SIG-M5 (cell line): ENCODE data around the gene OST4.
"Not testable (repeated sequence)": the region's sequence is repeated elsewhere in the genome, so short reads cannot be mapped to it uniquely, and the experiment has no call there.

Experiments used
- DNase-seq: peaks from one replicate; lab custom pipeline; 2025; lab: John Stamatoyannopoulos, UW

Gene OST4

DNA sequence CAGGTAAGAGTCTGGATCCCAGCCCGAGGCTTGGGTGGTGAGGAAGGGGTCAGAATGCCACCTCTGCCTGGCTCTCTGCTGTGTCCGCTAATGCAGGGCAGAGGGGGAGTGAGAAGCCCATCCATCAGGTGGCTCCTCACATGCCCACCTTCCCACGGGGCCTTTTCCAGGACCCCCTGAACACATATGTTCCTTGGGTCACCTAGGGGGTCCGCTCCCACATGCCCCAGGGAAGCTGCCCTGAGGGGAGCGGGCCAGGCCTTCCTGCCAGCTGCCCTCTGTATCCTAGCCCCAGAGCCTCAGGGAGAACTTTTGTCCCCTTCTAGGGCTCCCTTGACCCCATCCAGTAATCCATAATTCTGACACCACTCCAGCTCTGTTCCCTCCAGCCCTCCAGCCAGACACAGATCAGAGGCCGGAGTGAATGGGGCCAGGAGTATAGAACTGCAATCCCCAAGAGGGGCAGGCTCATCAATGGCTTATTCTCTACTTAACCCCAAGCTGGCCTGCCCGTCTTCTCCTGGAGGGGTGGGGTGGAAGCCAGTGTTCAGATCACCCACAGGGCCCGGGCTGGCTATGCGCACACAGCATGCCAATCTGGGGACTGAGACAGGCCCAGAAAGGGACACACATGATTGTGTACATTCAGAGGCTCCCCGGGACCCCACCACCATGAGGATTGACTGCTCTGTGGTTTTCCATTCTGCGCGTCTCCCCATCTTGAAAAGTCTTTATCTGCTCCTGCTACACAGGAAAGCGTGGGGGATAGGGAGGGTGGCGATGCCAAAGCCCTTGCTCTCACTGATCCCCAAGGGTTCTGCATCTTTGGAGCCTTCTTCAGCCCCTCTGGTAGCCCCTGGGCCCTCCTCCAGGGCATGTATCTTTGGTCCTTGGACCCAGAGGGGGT lies 8.0 kb upstream of the OST4 start:
- DNase-seq, result no peak

DNA sequence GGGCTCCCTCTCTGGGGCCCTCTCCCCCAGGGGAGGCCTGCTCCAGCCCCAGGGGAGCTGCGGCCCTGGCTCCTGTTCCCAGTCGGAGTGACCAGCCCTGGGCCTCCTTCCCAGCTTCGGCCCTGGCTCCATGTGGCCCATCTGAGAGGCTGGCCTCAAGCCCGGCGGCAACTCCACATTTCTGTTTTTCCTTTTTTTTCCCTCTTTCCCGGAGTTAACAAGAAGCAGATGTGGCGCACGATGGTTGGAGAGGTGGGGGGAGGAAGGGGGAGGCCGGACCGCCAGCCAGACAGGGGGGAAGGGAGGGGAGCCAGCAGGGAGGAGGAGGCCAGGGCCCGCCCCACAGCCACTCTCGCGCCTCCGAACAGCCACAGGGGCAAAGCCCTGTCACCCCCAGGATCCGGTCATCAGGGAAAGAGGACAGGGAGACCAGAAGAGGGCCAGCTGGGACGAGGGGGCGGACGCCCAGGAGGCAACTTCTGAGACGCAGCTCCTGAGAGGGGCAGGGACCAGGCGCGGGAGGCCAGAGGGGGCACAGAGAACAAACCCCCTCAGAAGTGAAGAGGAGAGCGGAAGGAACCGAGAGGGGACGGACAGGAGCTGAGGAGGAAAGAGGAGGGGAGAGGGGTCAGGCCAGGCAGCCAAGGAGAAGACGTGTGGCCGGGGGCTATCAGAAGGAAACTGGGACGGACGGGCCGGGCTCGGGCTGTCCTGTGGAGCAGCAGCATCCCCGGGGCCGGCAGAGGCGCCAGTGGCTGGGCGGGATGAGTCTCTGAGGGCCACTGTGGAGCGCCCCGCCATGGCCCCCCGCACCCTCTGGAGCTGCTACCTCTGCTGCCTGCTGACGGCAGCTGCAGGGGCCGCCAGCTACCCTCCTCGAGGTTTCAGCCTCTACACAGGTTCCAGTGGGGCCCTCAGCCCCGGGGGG lies 7.1 kb upstream of the OST4 start, which contains the start of gene EMILIN1:
Gene EMILIN1 (plus strand): TSS at position 349 of the 928 bp plus-strand sequence. CDS start 451 bp downstream, at position 800.
- no peak for DNase-seq

DNA sequence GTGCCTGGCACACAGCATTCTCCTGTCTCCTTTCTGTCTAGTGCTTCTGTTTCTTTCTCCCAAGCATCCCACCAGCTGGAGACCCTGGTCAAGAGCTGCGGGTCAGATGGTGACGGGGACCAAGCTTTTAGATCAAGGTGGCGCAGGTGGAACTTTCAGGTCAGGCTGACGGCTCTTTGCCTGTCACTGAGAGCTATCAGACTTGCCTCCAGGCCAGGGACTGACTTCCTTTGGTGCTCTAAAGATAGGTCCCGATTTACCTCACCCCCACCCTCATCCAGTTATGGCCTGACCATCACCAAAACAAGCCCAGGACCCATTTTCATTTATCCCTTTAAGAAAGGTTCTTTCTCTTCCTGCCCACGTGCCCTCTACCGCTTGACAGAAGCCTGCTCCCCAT lies 5.8 kb upstream of the OST4 start:
- DNase-seq, result no peak

DNA sequence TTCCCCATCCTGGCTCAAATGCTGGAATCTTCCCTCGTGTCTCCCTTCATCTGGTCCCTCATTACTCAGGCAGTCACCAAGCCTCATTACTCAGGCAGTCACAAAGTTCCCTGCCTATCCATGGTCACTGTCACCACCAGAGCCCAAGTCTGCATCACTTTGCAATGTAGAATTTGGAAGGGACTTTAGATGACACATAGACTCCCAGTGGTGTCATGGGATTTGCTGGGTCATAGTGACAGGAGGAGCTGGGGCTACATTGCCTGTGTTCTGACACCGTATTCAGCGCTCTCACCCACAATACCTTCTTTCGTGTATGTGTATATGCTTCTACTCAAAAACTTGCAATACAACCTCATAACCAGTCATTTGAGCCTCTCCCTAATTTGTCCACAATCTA lies 4.9 kb upstream of the OST4 start:
- DNase-seq, result no peak

DNA sequence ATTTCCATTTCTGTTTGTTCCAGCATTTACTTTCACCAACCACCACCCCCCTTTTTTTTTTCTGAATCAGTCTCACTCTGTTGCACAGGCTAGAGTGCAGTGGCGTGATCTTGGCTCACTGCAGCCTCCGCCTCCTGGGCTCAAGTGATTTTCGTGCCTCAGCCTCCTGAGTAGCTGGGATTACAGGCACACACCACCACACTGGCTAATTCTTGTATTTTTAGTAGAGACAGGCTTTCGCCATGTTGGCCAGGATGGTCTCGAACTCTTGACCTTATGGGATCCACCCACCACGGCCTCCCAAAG lies 4.1 kb upstream of the OST4 start:
- not testable (repeated sequence) for DNase-seq

DNA sequence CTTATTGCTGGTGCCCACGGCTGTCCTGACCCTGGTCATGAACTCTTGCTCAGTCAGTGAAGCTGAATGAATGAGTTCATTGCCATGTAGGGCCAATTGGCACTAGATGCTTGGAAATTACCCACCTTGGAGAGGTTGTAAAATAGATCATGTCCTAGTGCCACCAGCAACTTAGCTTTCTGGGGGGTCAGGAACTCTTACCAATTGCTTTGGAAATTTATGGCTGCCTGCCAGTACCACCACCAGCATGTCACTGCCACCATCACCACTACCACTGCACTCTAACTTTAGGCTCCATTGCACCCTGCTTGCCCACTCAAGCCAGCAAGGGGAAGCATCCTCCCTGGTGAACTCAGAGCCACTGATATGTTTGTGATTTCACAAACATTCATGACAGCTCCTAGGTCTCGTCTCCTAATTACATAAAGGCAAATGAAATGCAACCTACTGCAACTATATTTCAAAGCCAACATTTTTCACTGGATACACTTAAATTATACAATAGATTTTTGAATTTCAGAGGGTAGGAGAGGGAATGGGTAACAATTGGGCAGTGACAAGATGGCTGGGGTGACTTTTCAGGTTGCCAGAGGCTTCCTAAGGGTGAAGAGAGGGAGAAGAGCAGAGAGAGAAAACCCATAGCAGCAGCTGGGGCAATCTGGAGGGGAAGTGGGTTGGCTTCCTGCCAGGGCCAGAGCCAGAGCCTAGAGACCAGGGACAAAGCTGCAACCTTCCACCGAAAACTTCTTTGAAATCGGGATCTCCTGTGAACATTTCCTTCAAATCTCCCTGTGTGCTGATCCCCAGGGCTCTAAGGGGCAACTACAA lies 3.5 kb upstream of the OST4 start:
- DNase-seq, result no peak

DNA sequence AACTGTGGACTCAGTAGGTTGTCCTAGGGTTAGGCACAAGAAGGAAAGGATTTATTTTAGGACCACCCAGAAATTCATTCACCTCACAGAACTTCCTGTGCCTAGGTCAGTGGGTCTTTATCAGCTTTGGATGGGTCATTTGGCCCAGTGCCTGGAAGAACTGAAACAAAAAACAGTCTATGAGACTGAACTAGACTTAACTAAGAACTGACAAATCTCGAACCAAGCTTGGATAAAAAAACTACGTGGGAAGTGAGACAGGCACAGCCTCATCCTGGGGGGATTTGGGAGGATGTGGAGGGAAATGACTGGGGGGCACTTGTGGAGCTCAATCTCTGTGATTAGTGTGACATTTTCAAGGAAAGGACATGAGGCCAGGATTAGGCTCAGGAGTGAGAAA lies 2.3 kb upstream of the OST4 start:
- DNase-seq, result no peak

DNA sequence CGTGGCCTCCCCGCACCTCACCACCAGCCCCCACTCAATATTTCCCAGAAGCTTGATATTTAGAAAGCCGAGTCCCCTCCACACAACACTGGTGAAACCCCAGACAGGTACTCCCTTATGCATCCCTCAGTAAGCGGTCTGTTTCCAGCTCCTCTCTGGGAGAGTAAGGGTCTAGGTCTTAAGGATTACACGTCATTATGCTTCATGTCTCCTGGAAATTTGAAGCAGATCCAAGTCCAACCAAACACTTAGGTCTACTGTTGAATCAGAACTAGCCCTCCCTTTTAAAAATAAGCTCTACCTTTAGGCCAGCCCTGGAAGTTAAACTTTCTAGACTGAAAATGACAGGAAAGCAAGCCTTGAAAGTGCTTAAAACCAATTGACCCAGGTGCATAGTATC lies 1.5 kb upstream of the OST4 start:
- no peak for DNase-seq

DNA sequence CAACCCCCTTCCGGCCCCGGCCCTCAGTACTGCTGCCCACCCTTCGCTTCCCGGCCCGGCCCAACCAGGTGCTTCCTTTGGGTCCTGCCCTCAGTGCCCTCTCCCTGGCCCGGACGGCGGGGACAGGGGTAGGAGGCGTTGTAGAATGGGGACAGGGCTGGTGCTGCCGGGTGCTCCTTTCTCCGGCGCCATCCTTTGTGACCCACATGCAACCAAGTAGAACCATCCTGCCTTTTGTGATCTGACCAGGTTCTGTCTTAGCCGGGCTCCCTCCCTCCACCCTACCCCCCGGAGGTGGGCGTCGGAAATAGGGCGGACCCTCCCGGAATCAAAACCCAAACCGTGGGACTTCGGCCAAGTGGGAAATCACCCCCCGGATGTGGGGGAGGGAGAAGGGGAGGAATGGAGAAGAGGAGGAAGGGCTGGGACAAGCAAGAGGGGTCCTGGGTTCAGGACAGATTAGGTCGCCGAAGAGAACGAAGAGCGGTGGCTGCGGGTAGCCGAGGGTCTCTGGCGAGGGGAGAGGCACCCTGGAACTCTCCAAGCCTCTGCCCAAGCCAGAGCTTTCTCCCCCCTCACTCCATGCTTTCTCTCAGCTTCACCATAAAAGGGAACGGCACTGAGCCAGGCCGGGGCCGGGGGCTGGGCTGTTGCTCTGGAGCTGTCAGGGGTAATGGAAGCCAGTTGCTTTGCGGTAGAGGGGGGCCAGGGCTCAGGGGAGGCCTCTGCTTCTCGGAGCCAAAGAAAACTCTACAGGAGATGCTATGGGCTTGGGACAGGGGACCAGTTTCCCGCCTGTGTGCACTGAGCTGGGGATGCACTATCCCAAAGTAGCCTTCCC lies 756 bp upstream of the OST4 start:
- DNase-seq, result no peak

DNA sequence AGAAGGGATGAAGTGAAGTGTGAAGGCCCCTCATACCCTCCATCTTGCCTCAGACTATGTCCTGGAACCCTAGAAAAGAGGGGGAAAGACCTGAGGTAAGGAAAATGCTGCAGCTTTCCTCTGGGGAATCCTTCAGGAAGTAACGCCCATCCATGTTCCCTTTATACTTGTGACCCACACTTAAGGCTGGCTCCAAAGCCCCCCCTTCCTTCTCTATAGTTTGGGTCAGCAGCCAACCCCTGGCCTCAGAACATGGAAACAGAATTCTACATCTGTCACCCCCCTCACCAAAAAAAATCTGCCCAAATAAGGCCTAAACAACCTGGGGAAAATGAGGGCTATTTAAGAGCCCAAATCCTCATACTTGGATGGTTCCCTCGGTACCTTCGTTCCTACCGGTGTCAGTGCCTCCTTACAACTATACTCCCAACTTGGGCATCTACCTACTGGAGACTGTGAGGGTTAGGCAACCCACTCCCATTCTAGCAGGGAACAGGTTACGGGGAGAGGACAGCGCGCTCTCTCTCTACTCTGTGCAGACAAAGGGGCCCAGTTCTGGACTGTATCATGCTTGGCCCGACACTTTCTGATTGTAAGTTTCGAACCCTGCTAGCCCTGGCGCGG lies 689 bp downstream of the OST4 start:
- no peak for DNase-seq

DNA sequence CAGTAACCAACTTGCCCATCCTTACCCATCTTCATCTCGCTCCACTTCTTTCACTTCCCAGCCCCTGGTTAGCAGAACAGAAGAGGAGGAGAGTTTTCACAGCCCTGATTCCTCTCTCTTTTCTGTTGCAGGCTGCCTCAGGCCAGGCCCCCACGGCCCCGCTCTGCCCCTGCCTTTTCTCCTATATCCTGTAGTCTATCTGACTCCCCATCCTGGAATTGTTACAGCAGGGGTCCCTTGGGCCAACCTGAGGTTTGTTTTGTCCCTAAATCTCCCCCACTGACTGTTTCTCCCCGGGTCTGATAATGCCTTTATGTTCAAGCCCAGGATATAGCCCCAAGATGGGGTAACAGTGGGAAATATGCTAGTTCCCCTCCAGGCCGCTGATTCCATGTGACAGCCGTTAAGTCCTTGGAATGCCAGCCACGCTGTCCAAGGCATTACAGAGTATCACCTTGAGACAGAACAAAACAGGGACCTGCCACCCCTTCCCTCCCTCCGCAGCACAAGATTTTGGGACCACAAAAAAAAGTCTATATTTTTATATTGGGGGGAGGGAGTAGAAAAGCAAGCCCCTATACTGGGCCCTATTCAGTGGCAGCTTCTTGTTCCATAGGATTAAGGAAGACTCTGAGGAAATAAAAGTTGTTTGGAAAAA lies 1.4 kb downstream of the OST4 start:
- DNase-seq, result no peak

DNA sequence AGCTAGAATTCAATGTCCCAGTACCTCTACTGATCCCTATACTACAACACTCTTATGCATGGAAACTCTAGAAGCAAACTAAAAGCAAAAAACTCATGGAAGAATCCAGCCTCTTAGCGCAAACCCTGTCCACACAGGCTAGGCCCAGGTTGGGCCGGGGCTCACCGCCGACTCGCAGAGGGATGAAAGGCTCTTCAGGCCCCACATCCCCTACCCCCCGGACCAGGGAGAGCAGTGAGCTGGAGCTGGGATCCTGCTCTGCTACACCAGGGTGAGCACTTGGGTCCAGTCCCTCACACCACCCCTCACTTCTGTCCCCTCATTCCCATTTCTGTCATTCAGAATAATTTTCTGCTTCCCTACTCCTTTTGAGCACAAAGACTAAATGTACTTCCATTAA lies 2.0 kb downstream of the OST4 start:
- DNase-seq, result no peak

DNA sequence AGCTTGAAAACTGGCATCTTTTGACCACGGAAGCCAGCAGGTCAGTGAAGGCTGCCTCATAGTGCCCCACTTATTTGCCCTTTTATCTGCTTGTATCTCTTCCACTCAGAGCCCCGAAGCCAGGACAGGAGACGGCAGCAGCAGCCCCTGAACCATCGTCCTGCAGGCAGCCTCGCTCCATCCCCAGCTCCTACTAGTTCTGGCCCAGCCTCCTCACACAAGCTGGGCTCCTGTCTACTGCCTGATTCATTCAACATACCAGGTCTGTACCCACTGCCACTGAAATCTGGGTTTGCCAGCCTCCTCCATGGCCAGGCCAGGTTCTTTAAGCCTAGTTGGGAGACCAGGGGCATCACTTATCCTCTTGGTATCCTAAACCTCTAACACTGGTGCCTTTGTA lies 4.1 kb downstream of the OST4 start:
- no peak for DNase-seq

DNA sequence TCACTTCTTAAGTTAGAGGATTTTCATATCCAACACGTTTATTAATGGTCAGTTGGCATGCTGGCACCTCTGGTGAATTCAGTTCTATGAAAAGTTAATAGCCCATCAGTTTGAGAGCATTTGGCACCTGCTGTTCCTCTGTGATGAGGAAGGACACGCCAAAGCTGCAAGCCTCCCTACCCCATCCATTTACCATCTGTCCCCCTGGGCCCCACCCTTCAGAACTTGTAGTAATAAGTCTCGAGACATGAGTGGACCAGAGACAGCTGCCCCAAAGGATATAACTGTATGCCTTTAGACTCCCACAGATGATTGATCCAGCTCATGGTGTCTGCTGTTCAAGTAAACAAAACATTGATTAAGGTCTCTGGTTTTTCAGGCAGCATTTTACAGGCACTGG lies 6.3 kb downstream of the OST4 start:
- no peak for DNase-seq

DNA sequence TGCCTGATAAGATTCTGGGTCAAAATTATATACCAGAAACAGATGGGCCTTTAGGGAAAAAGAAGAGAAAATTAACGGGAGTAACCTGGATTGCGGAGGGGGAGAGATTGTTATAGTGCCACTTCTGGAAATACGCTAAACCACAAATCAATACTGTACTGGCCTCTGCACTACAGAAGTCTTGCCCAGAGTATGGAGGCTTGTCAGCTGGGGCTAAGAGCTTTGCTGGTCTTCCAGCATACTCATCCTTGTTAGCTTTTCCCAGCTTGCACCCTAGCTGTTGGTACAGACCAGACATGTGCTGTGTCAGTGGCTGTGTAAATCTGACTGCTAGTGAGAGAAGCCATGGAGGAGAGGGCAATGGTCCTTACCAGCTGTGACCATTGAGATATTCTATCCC lies 11.1 kb downstream of the OST4 start:
- no peak for DNase-seq

DNA sequence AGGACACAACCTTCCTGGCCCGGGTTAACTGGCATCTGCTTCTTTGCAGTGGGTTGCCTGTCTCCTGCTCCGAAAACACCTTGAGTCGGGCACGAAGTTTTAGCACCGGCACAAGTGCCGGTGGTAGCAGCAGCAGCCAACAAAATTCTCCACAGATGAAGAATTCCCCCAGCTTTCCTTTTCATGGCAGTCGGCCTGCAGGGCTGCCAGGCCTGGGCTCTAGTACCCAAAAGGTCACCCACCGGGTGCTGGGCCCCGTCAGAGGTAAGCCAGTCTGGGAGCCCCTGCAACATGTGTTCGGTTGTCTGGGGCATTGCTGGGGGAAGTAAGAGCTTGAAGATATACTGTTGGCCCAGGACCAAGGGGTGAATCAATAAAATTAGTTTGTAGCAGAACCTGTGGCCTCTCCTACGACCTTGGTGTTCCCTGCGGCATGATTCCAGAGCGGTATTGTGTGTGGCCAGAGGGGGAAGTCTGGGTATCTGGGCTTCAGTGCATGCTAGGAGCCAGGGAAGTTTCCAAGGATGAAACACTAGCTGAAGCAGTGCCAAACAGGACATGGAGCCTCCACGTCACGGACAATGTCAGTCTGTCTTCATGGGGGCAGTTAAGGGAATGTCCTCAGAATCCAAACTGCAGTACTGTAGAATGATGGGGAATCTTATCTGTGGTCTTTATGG lies 12.2 kb downstream of the OST4 start:
- DNase-seq, result no peak

DNA sequence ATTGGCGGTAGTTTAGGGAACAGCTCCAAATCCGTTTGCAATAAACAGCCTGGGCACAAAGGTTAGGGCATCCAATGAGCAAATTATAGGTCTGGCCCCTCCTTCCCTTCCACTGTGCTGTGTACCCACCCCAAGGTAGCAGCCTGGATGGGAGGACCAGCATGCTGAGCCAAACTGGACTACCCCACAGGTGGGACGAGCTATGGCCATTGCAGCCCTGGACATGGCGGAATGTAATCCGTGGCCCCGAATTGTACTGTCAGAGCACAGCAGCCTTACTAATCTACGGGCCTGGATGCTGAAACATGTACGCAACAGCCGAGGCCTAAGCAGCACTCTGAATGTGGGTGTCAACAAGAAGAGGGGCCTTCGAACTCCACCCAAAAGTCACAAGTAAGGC lies 13.2 kb downstream of the OST4 start:
- no peak for DNase-seq

DNA sequence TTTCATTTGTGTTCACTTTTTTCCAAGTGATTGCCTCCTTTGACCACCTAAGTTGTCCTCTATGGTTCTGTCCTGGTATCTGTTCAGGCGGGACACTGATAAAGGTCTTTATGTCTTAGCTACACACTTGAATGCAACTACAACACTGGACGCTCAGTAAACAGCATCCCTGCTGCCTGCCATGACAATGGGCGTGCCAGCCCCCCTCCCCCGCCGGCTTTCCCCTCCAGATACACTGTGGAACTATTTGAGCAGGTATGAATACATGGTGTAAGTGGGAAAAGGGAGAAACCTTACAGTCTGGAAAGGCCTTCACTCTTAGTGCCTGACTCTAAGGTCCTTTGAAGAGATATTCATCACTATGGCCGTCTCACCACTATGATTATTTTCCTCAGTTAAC lies 14.3 kb downstream of the OST4 start:
- no peak for DNase-seq

DNA sequence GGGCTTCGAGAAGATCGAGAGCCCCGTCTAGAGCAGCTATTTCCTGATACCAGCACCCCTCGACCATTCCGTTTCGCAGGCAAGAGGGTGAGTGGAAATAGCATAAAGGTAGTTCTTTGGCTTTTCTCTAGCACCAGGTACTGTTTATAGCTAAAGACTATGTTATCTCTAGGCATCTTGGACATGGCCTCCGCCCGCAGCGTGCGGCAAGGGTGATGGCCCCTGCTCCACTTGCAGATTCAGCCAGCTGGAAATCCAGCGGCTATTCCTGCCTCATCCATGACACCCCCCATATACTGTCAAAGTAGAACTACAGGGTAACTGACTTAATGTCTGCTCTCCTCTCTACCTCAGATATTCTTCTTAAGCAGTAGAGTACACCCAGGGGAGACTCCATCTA lies 16.7 kb downstream of the OST4 start:
- DNase-seq, result no peak

DNA sequence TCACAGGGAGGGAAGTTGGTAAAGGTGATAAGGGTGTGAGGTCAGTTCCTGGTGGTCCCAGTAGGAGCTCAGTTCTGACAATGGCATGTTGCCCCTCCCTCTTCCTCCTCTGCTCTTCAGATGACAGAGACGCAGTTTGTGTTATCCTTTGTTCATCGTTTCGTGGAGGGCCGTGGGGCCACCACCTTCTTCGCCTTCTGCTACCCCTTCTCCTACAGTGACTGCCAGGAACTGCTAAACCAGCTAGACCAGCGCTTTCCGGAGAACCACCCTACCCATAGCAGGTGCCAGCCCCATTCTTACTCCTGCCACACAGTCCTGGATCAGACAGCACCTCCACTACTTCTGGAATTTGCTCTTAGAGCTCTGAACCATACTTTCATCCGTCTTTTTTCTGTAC lies 17.7 kb downstream of the OST4 start:
- DNase-seq, result no peak
